Activated T-cell treated with anti-CD3 and anti-CD28 coated beads, Interleukin-2, amount 50 U/mL, for 48 hours (primary cell): Measurements from ENCODE around the gene C1S.

Experiments used
- DNase-seq, 2 experiments: peaks; one replicate each; pipeline ENCODE4 v3.0.0-alpha.2; 2020

Gene C1S

DNA sequence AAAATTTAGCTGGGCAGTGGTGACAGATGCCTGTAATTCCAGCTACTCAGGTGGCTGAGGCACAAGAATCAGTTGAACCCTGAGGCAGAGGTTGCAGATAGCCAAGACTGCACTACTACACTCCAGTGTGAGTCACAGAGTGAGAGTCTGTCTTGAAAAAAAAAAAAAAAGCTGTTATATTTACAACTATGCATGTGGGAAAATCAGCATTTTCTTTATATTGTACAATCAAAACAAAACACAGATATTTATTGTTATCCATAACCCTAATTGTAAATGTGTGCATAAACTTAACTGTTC lies 19.3 kb downstream of the C1S start:
- no peak for DNase-seq

DNA sequence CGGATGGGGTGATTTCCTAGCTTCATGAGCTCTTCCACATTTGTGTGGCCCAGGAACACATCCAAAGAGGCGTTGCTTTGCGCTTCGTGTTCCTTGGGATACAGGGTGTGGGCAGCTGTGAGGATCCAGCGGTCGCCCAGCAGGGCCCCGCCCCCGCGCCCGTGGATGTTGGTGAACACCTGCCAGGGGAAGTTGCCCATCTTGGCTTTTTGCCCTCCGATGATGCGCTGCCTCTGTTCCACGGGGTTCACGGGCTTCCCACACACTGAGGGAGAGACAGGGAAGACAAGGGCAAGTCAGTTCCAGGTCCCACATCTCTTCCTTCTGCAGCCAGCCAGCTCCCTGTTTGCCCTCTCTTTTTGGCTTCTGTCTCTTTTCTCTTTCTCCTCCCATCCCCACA lies 20.5 kb downstream of the C1S start:
- DNase-seq = no peak

DNA sequence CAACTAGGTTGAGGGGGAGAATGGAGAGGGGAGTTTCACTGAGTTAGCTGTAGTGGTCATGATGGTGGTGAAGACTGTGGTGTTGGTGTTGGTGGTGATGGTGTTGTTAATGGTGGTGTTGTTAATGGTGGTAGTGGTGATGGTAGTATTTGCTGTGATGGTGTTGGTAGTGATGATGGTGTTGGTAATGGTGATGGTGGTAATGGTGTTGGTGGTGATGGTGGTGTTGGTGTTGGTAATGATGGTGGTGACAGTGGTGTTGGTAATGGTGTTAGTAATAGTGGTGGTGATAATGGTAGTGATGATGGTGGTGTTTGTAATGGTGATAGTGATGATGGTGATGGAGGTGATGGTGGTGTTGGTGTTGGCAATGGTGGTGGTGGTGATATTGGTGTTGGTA lies 22.6 kb downstream of the C1S start:
- no peak for DNase-seq

DNA sequence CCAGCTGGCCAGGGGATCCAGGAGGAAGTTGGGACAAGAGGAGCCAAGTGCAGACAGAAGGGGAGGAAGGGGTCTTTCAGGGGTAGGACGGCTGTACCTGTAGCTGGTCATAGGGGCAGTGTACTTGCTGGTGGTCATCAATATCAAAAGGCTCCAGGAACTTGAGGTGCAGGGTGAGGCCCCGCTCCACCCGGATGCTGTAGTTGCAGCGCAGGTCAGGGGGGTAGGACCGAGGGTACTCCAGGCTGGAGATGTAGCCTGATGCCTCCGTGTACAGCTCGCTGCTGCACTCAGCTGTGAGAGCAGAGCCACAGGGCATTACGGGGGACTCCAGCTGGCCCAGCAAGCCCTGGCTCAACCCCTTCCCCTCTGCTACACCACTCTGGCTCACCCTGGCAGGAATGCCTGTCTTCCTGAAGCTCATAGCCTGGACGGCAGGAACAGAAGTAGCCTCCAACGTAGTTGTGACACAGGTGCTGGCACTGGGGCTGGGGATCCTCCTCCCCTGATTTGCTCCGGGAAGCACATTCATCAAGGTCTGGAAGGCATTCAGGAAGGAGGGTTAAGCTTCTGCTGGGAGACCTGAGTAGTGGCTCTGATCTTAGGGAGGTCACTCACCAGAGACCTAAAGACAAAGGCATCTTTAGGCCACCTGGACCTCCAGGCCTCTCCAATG lies 28.8 kb downstream of the C1S start:
- DNase-seq = no peak

DNA sequence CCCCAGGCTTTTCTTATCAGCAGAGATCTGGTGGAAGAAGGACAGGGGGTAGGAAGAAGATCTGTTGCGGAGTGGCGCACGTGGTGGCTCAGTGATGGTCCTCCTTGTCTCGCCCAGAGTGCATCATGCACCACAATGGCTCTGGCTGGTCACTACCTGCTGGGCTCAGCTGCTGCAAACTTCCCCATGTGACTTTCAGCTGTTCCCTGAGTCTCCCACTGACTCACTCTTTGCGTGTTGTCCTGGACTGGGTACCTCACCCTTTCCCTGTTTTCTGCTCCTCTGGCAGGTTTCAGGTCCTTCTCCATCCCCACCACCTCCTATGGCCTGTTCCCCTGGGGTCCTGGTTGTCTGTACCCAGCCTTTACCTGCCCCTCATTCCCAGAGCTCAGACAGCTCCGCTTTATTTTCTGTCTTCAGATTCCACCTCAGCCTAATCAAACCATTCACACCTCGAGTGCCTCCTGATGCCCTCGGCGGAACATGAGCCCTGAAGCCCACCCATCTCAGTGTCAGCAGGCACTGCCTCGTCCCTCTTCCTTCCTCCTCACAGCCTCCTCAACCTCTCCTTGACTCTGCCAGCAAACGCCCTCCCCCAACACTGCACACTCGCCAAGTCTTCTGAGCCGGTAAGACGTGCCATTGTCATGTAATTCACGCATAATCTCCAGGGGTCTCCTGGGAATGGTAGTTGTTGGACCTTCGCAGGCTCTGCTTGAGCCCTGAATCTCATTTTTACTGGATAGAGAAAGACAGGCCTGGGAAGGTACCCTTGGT lies 29.9 kb downstream of the C1S start:
- no peak for DNase-seq

DNA sequence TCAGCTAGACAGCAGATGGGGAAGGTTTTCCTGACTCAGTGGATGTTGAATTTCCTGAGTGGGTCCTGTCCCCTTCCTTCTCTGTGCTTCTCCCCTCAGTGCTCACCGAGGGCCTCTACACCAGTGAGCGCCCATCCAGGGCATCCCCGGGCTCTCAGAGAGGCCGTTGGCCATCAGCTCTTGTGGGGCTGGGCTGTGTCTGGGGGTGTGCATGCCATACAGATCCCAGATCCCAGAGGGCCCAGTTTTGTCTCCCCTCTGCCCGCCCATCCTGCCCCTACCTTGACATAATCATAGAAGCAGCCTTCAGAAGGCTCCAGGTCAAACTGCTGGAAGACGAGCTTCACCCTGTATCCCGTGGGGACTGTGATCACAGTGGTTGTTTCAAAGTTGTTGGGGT lies 30.7 kb downstream of the C1S start:
- DNase-seq = no peak

DNA sequence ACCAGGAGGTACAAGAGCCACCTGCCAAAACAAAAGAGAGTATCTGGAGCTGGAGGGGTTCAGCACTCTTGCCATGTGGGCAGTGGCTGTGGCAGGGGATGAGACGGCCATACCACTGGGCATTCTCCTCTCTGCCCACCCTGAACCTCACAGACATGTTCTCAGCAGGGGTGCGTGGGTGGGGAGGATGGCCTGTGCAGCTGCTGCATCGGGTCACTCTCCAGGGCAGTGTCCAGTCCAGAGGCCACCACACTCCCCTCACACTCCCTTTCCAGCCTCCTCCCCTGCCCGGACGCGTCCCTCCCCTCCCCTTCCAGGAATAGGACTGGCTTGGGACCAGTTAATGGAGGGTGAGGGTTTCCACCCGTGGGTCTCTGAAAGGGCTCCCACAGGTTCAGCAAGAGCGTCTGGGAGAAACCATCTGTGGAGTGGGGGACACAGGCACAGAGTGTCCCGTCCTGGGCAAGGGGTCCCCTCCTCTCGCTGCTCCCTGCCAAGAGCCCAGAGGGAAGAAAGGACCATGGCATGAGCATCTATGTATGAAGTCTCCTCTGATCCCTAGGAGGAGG lies 31.2 kb downstream of the C1S start:
- peak in 1 of 2 experiments; percentile 23 for DNase-seq

DNA sequence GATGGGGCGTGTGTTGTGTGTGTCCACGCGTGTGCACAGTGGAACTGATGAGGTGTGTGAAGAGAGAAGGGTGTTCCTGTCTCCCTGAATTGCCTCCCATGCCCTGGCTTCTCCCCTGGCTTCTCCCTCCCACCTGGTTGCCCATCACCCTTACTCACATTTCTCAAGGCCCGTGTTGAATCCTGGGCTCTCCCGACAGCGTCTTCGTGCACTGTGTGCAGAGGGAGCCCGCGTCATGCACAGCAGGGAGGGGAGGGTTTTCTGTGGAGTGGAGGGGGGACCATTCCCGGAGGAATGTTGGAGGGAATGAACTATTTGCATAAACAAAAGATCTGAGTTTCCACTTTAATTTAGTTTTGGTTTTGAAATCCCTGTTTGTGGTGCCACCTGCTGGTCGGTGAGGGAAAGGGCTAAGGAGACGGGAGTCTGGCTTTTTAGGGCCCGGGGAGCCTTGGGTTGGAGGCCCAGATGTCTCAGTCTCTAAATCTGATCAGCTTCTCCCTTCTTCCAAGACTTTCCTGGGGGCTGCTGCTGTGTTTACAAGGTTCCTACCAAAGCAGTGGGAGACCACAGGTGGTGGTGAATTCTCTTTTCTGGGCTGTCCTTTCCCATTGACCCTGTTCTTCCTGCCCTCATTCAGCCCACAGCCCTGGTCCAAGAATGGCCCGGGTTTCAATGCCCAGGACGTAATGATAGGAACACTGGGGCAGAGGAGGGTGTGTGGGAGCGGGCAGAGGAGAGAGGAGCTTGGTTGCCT lies 31.9 kb downstream of the C1S start, which contains the start of gene C1R:
TSS of gene C1R (minus strand) at position 217 of the 757 bp plus-strand sequence. CDS start at position 160, 57 bp downstream.
- DNase-seq = peak; percentile 79 to 82

DNA sequence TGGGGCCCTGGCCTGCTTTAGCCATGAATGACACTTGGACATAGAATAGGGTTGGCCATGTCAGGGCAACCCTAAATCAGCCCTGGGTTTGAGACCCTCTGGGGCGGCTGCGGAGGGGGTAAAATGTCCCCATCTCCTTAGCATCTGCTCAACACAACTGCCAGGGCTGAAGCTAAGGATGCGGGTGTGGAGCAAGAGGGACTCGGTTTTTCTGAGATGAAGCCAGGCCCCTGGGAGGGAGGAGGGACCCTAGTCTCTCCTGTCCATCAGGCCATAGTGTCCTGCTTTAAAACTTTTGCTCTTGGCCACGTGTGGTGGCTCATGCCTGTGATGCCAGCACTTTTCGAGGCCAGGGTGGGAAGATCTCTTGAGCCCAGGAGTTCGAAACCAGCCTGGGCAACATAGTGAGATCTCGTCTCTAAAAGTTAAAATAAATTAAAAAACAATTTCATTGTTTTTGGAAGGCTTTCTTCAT lies 32.5 kb downstream of the C1S start:
- no peak for DNase-seq

DNA sequence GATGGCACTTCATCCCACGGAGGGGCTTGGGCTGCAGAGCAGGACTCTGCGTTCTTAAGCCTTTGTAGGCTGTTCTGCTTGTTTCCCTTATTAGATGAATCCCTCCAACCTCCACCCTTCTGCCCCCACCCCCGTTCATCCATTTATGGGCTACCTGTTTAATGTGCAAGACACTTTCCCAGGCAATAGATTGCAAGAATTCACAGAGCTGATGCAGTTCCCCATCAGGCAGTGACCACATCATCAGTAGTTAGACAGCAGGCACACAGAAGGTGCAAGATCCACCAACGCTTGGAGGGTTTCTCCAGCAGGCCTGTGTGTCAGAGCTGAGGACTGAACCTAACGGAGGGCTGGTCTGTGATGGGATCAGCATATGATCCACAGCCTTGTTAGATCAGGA lies 33.0 kb downstream of the C1S start:
- no peak for DNase-seq

DNA sequence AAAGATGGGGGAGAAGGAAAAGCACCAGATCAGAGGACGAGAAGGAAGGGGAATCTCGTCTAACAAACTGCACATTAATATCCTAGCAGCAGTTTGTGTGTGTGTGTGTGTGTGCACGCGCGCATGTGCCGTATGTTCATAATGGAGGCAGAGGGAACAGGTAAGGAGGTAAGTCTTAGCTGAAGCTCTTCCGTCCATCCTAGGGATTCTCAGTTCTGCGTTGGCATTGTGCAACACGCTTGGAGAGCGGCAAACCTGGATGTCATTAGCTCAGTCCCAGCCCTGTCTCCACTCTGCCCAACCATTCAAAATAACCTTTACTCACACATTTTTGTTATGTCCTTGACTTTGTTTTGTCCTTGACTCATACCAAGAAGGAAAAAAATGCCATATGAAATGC lies 33.4 kb downstream of the C1S start:
- no peak for DNase-seq

DNA sequence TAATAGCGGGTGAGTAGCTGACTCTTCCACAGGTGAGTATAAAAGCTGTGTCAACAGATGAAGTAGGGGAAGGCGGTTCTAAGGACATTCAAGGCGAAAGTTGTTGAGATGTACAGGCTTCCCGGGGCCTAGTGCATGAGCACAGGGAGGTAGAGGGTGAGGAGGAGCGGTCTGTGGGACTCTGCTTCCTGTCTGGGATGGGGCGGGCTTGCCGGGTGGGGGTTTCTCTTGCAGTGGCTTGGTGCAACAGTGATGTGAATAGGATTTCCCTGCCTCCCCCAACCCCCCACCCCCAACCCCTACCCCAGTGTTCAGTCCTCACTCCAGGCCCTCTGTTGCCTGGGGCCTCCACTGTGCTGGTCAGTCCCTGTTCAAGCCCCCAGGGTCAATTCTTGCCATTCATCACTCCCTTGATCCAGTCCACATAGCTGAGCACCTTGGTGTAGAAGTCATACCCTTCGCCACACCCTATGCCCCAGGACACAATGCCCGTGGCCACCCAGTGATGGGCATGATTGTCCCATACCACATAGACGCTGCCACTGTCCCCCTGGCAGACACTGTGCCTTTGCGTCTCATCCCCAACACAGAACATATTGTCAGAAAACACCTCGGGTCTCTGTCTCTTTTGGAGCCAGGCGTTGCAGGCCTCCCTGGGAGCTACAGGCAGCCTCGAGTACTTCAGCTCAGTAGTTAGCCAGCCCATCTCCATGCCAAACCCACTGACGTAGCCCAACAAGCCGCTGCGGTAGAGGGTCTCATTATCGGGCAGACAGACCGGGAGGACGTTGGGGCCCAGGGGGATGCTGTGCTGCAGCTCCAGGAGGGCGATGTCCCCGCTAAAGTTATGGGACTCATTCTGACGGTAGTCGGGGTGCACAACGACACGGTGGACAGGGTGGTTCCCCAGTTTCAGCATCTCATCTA lies 35.8 kb downstream of the C1S start:
- DNase-seq = no peak

DNA sequence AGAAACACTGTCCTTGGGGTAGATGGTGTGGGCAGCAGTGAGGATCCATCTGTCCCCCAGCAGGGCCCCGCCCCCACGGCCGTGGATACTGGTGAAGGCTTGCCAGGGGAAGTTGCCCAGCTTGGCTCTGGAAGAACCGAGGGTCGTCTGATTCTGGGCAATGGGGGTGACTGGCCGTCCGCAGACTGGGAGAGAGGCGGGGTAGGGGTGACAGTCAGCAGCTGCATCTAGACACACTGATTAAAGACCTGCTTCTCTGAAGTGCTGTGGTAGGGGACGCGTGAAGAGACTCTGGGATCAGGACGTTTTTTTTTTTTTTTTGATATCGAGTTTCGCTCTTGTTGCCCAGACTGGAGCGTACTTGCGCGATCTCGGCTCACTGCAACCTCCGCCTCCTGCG lies 36.5 kb downstream of the C1S start:
- no peak for DNase-seq

DNA sequence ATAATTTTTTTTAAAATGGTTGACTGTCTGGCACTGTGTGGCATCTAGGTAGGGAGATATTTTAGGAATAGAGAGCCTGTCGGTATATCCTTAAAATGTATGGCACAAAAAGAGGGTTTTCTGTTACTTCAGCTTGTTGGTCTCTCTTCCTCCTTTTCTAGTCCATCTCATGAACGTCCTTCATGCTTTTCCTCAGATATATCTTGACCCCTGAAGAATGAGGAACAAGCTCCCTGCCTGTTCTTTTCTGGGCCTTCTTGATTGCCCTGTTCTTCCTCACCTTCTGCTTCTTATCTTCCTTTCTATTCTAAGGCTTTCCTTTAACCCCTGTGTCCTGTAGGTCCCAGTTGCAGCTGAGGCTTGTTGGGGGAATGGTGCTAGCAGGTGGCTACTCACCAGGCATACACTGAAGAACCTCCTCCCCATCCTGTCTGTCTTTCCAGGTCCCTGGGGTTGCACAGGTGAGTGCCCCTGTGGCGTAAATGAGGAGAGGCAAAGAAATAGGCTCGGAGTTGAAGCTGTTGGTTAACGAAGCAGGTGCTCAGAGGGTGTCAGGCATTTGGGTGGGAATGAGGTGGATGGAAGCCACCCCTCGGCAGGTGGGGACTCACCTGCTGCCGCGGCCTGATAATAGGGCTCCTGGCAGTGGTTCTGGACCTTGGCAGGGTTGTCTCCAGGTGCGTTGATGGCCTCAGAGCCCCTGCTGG lies 38.9 kb downstream of the C1S start:
- DNase-seq = no peak

DNA sequence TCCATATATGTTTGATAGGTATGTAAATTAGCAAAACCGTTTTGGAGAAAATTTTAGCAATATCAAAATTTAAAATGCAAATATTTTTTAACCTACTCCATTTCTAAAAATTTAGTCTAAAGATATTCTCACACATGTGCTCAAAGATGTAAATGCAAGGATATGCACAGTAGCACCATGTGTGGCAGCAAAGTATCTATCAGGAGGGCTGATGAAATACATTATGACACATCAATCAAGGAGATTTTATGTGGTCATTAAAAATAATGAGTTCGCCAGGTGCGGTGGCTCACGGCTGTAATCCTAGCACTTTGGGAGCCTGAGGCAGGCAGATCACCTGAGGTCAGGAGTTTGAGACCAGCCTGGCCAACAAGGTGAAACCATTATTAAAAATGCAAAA lies 39.7 kb downstream of the C1S start:
- no peak for DNase-seq

DNA sequence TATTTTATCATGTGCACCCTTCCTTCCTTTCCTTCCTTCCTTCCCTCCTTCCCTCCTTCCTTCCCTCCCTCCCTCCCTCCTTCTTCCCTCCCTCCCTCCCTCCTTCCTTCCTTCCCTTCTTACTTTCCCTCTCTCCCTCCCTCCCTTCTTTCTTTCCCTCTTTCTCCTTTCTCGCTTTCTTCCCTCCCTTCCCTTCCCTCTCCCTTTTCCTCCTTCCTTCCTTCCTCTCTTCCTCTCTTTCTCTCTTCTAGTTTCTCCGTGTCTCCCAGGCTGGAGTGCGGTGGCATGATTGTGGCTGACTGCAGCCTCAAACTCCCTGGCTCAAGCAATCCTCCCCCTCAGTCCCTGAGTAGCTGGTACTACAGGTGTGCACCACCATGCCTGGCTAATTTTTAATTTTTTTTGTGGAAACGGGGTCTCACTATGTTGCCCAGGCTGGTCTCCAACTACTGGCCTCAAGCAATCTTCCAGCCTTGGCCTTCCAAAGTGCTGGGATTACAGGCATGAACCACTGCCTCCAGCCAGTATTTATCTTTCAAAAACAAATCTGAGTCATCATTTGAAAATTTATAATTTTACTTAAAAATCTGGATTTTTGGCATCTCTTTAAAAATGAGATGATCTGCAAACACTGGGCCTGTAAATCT lies 40.7 kb downstream of the C1S start:
- DNase-seq = no peak

DNA sequence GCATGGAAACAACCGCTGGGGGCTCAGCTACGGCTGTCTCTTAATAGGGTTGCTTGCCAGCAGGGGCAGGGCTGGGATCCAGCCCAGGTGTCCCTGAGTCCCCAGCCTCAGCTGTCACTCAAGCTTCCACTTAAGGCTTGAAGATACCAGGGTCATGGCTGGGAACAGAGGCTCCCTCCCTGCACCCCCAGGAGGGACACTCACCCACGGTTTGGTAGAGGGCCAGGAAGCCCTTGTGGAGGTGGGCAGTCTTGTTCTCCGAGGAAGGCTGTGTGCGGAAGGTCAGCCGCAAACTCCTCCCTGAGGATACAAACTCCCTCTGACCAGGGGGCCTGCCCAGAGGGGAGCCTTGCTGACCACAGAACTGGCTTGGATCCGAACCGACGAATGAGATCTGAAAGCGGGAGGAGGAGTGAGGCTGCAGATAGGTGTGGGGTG lies 41.2 kb downstream of the C1S start:
- no peak for DNase-seq

DNA sequence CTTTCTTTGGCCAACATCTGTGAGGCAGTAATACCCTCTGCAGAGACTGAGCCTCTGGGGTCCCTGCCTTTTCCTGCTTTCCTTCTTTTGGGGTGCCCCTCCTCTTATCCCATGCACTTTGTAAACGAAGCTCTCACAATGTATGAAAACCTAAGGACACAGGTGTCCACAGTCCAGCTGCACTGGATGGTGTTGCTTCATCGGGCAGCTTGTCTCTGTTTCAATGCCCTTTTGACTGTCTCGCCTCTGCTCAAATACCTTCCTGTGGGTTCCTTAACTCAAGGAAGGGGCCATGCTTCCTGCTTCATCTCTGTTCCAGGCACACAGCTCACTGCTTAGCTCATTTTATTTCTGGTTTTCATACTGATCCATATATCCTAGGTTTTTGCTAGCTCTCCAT lies 42.1 kb downstream of the C1S start:
- no peak for DNase-seq

DNA sequence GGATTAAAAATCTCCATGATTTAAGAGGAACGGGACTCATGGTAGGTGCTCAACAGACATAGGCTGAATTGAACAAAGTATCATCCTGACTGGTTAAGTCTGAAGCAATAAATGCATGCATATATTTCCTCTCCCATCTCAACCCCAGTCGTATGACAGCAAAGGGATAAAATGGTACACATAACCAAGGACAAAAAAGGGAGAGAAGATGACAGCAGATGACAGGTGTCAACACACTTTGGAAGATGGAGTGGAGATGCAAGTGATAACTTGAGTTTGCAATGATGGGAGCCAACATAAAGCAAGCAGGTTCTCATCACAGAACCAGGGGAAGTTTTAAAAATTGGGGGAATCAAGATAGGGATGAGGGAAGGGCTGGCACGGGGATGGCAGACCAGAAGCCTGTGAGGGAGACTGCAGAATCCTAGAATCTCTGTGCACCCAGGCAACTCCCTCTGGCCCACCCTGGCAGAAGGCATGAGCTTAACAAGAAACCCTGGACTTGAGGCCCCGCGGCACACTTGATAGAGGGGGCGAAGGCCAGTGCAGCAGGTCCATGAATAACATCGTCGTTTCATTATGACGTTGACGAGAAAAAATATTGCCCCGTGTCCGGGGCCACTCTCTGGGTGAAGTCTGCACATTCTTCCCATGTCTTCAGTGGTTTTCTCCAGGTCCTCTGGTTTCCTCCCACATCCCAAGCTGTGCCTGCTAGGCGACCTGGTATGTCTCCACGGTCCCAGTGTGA lies 43.5 kb downstream of the C1S start:
- DNase-seq = no peak

DNA sequence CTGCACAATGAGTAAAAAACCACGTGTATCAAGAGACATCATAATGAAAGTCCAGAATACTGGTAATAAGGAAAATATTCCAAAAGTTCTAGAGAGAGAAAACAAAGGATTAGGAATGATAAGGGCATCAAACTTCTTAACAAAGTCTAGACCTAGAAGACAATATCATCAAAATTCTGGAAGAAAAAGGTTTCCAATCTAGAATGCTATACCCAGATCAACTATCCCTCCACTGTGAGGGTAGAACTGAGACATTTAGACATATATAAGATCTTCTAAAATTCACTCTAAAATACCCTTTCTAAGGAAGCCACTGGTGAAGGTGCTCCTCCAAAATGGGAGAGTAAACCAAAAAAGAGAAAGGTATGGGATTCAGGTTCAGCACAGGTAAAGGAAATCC lies 45.6 kb downstream of the C1S start:
- DNase-seq = no peak
